H1 (cell line): ENCODE data around the gene FGF12. TPM values are rescaled to one million over a fixed set of nuclear protein-coding genes. Genes with fewer than 3 reads are reported as not detected.

ENCODE experiments used
- CTCF ChIA-PET: fragments of 300-600 bp; sonication (Branson Sonifier 250); formaldehyde crosslinking; loops from one replicate; lab custom pipeline; 2021; ENCODE audit not compliant: partially characterized antibody; lab: Charles Lee
- POLR2A ChIA-PET: fragments of 300-600 bp; sonication (Branson Sonifier 250); formaldehyde crosslinking; loops from one replicate; lab custom pipeline; 2021; ENCODE audit warnings: inconsistent platforms; ENCODE audit not compliant: partially characterized antibody; lab: Charles Lee
- DNase-seq, 2 experiments: peaks; one replicate each; pipeline versions ENCODE4 v3.0.0 to v3.0.0-alpha.2; 2010 to 2022; ENCODE audit warnings: low spot score in 2 of 2, low read depth in 1 of 2, mixed read lengths in 1 of 2
- FAIRE-seq: peaks from 2 replicates; lab custom pipeline; 2011; peaks lifted over from hg19 to GRCh38; lab: Jason Lieb, UNC
- H2AFZ ChIP-seq: 2 replicates; pipeline ENCODE4 v1.8.1; 2012; ENCODE audit warnings: low read length, inconsistent platforms
- H2AK5ac ChIP-seq: 2 replicates; pipeline ENCODE4 v1.6.1; 2013; ENCODE audit warnings: low read depth, low read length
- H2BK120ac ChIP-seq: replicated peaks from 2 replicates; pipeline ENCODE3; 2013; ENCODE audit warnings: low read depth, low read length, inconsistent platforms
- H2BK12ac ChIP-seq: 2 replicates; pipeline ENCODE4 v1.6.1; 2013; ENCODE audit warnings: low read depth, low read length
- H2BK15ac ChIP-seq: 2 replicates; pipeline ENCODE4 v1.6.1; 2013; ENCODE audit warnings: low read length
- H2BK20ac ChIP-seq: 2 replicates; pipeline ENCODE4 v1.6.1; 2013; ENCODE audit warnings: low read length
- H2BK5ac ChIP-seq: 2 replicates; pipeline ENCODE4 v1.6.1; 2013; ENCODE audit warnings: low read depth, low read length
- H3K14ac ChIP-seq: 2 replicates; pipeline ENCODE4 v1.6.1; 2013; ENCODE audit warnings: inconsistent platforms; ENCODE audit not compliant: insufficient read length
- H3K18ac ChIP-seq: 2 replicates; pipeline ENCODE4 v1.6.1; 2013; ENCODE audit warnings: low read length; ENCODE audit errors: extremely low read depth
- H3K23ac ChIP-seq: 2 replicates; pipeline ENCODE4 v1.6.1; 2013; ENCODE audit warnings: inconsistent platforms; ENCODE audit not compliant: insufficient read length
- H3K23me2 ChIP-seq: 2 replicates; pipeline ENCODE4 v1.6.1; 2013; ENCODE audit warnings: low read depth, low read length
- H3K27ac ChIP-seq: 2 replicates; pipeline ENCODE4 v1.6.1; 2011; ENCODE audit warnings: low read depth, low read length, inconsistent platforms
- H3K27me3 ChIP-seq, 4 experiments: replicated peaks in 1 of 4; 1 replicate in 1 of 4; 2 replicates in 3 of 4; pipeline versions ENCODE4 v1.6.1 to v1.8.1; 2011 to 2013; ENCODE audit warnings: low read length in 3 of 4, mild to moderate bottlenecking in 3 of 4, inconsistent platforms in 2 of 4, mixed read lengths in 2 of 4, moderate library complexity in 1 of 4; ENCODE audit not compliant: control insufficient read depth in 3 of 4, insufficient read depth in 3 of 4; ENCODE audit errors: extremely low read depth in 1 of 4
- H3K36me3 ChIP-seq, 4 experiments: 2 replicates each; pipeline versions ENCODE4 v1.6.1 to v1.8.1; 2011 to 2013; ENCODE audit warnings: mild to moderate bottlenecking in 4 of 4, low read length in 3 of 4, moderate library complexity in 2 of 4, control low read depth in 1 of 4, inconsistent platforms in 1 of 4; ENCODE audit not compliant: insufficient read depth in 4 of 4, control insufficient read depth in 2 of 4
- H3K4ac ChIP-seq: replicated peaks from 2 replicates; pipeline ENCODE3; 2013; ENCODE audit warnings: low read length, low read depth, mixed read lengths, inconsistent platforms; ENCODE audit not compliant: insufficient read length
- H3K4me1 ChIP-seq, 4 experiments: replicated peaks in 1 of 4; 1 replicate in 1 of 4; 2 replicates in 3 of 4; pipeline versions ENCODE4 v1.6.1 to v1.8.1; 2011 to 2013; ENCODE audit warnings: low read length in 3 of 4, inconsistent platforms in 2 of 4, mixed read lengths in 1 of 4; ENCODE audit not compliant: insufficient read depth in 4 of 4, control insufficient read depth in 3 of 4
- H3K4me2 ChIP-seq, 2 experiments: 2 replicates each; pipeline versions ENCODE4 v1.6.1 to v1.8.1; 2011 to 2013; ENCODE audit warnings: low read depth in 2 of 2, low read length in 2 of 2, control low read depth in 1 of 2, inconsistent platforms in 1 of 2, mild to moderate bottlenecking in 1 of 2; ENCODE audit not compliant: insufficient read depth in 1 of 2
- H3K4me3 ChIP-seq, 4 experiments: fragments of 200-600, 300-600 bp in 1 of 4; sonication (generic), shearing (Covaris generic), sonication (Bioruptor Twin) in 1 of 4; 2 replicates each; pipeline versions ENCODE4 v1.5.1 to v1.8.1; 2011 to 2016; ENCODE audit warnings: low read length in 4 of 4, low read depth in 3 of 4, control low read depth in 2 of 4, inconsistent platforms in 2 of 4, mild to moderate bottlenecking in 2 of 4, mixed read lengths in 1 of 4, moderate library complexity in 1 of 4; ENCODE audit not compliant: insufficient read depth in 2 of 4; ENCODE audit errors: extremely low read depth in 1 of 4
- H3K56ac ChIP-seq: replicated peaks from 2 replicates; pipeline ENCODE3; 2013; ENCODE audit warnings: low read depth, mild to moderate bottlenecking, mixed read lengths, low read length, inconsistent platforms; ENCODE audit not compliant: insufficient read length
- H3K79me1 ChIP-seq: 2 replicates; pipeline ENCODE4 v1.6.1; 2013; ENCODE audit warnings: low read depth, low read length, control low read depth
- H3K79me2 ChIP-seq, 2 experiments: 2 replicates each; pipeline versions ENCODE4 v1.6.1 to v1.8.1; 2012 to 2013; ENCODE audit warnings: low read length in 2 of 2, mild to moderate bottlenecking in 2 of 2, inconsistent platforms in 1 of 2; ENCODE audit not compliant: insufficient read depth in 2 of 2, control insufficient read depth in 1 of 2
- H3K9ac ChIP-seq, 4 experiments: replicated peaks in 1 of 4; 1 replicate in 1 of 4; 2 replicates in 3 of 4; pipeline versions ENCODE4 v1.6.1 to v1.8.1; 2011 to 2013; ENCODE audit warnings: low read depth in 3 of 4, low read length in 3 of 4, control low read depth in 2 of 4, mild to moderate bottlenecking in 2 of 4, moderate library complexity in 2 of 4, inconsistent platforms in 1 of 4; ENCODE audit errors: extremely low read depth in 1 of 4
- H3K9me3 ChIP-seq, 2 experiments: 2 replicates each; pipeline versions ENCODE4 v1.6.1 to v1.8.1; 2012 to 2013; ENCODE audit warnings: mild to moderate bottlenecking in 2 of 2, moderate library complexity in 2 of 2, control low read depth in 1 of 2, inconsistent platforms in 1 of 2, low read depth in 1 of 2, low read length in 1 of 2, mixed read lengths in 1 of 2; ENCODE audit not compliant: insufficient read depth in 2 of 2
- H4K20me1 ChIP-seq, 2 experiments: replicated peaks in 1 of 2; 2 replicates each; pipeline versions ENCODE3 to v1.8.1; 2011 to 2013; ENCODE audit warnings: inconsistent platforms in 2 of 2, low read length in 2 of 2, mild to moderate bottlenecking in 1 of 2; ENCODE audit not compliant: insufficient read depth in 2 of 2, control insufficient read depth in 1 of 2
- H4K5ac ChIP-seq: 2 replicates; pipeline ENCODE4 v1.6.1; 2013; ENCODE audit warnings: low read length, low read depth, mixed read lengths, inconsistent platforms; ENCODE audit not compliant: insufficient read length
- H4K8ac ChIP-seq: 2 replicates; pipeline ENCODE4 v1.8.0; 2013; ENCODE audit warnings: mild to moderate bottlenecking, moderate library complexity, low read length, inconsistent platforms; ENCODE audit not compliant: insufficient read depth; ENCODE audit errors: extremely low read depth
- H4K91ac ChIP-seq: replicated peaks from 2 replicates; pipeline ENCODE3; 2013; ENCODE audit warnings: low read length, mixed read lengths, inconsistent platforms; ENCODE audit not compliant: insufficient read length
- BACH1 ChIP-seq: IDR thresholded peaks from 2 replicates; pipeline ENCODE4 v1.6.1; 2012; ENCODE audit warnings: low read length, improper control_type of control experiment
- CHD2 ChIP-seq: IDR thresholded peaks from 2 replicates; pipeline ENCODE4 v1.6.1; 2012; ENCODE audit warnings: low read length, improper control_type of control experiment
- EGR1 ChIP-seq: IDR thresholded peaks from 2 replicates; pipeline ENCODE4 v1.6.1; 2011; ENCODE audit warnings: low read depth, low read length, borderline replicate concordance
- HDAC2 ChIP-seq, 2 experiments: fragments of 300-600 bp in 1 of 2; sonication (generic) in 1 of 2; IDR thresholded peaks; 2 replicates each; pipeline ENCODE4 v1.6.1; 2011 to 2012; ENCODE audit warnings: low read depth in 2 of 2, low read length in 2 of 2, mild to moderate bottlenecking in 2 of 2, moderate library complexity in 2 of 2, borderline replicate concordance in 1 of 2, inconsistent platforms in 1 of 2
- KDM4A ChIP-seq: IDR thresholded peaks from one replicate; pipeline ENCODE4 v1.7.1; 2012; ENCODE audit warnings: low read depth, mild to moderate bottlenecking, moderate library complexity, low read length, inconsistent platforms; ENCODE audit not compliant: severe bottlenecking
- PHF8 ChIP-seq: fragments of 200-600 bp; sonication (generic); conservative IDR thresholded peaks from 2 replicates; pipeline ENCODE4 v1.7.1; 2012; ENCODE audit warnings: low read depth, mild to moderate bottlenecking, inconsistent platforms, low read length, moderate library complexity
- RAD21 ChIP-seq, 2 experiments: IDR thresholded peaks in 1 of 2; conservative IDR thresholded peaks in 1 of 2; 2 replicates each; pipeline ENCODE4 v1.6.1; 2011; ENCODE audit warnings: low read depth in 2 of 2, low read length in 2 of 2, improper control_type of control experiment in 1 of 2, inconsistent platforms in 1 of 2, mild to moderate bottlenecking in 1 of 2, moderate library complexity in 1 of 2
- SAP30 ChIP-seq: fragments of 300-600 bp; sonication (generic); IDR thresholded peaks from 2 replicates; pipeline ENCODE4 v1.7.1; 2012; ENCODE audit warnings: low read length, moderate library complexity, mild to moderate bottlenecking, inconsistent platforms; ENCODE audit not compliant: insufficient read depth, insufficient replicate concordance
- SUZ12 ChIP-seq: fragments of 200-600 bp; sonication (generic); IDR thresholded peaks from 2 replicates; pipeline ENCODE4 v1.6.1; 2012; ENCODE audit warnings: mild to moderate bottlenecking, inconsistent platforms, low read length, moderate library complexity, mixed read lengths
- WGBS, 2 experiments: shearing (Covaris generic) in 1 of 2; methylation state at CpG; one replicate each; pipeline versions ENCODE4 v1.1.6 to v1.1.7; 2013 to 2015; ENCODE audit warnings: low lambda C conversion rate in 2 of 2, mixed read lengths in 2 of 2, inconsistent platforms in 1 of 2, low coverage in 1 of 2, missing lambda C conversion rate in 1 of 2; ENCODE audit not compliant: insufficient replicate concordance in 2 of 2, insufficient coverage in 1 of 2, insufficient read length in 1 of 2; ENCODE audit errors: extremely low coverage in 1 of 2, missing lambda C conversion rate in 1 of 2; 5-methylcytosine and 5-hydroxymethylcytosine counted together
- polyA plus RNA-seq, 7 experiments: library from polyadenylated mRNA; depleted of rRNA in 3 of 7; stranded (reverse) in 5 of 7; unstranded in 2 of 7; fragments of >200 nt in 5 of 7; fragments of 200-250 nt in 2 of 7; gene quantifications; 1 replicate in 5 of 7; 2 replicates in 1 of 7; 4 replicates in 1 of 7; pipeline versions ENCODE4 v1.2.1 to v1.2.3, GENCODE V29; 2011 to 2013; ENCODE audit warnings: missing spikeins in 2 of 7, mixed read lengths in 2 of 7
- total RNA-seq: library from RNA; stranded (reverse); fragmentation: NEBNext Ultra II Directional; extraction: Animal tissue kit (Norgen Biotek cat#: 25700); gene quantifications from 2 replicates; pipeline ENCODE4 v1.2.1, GENCODE V29; 2021
- TF ChIP-seq, protein P1 (sequence below): IDR thresholded peaks from 2 replicates; pipeline ENCODE4 v1.6.1; 2011; ENCODE audit warnings: low read length, improper control_type of control experiment

The FGF12 gene
- total and polyA plus RNA-seq, 2 of the 8 experiments (the other 6 are each of a cell fraction or from before 2014, with no cell fraction given), result 4.1 to 16.6 TPM

DNA sequence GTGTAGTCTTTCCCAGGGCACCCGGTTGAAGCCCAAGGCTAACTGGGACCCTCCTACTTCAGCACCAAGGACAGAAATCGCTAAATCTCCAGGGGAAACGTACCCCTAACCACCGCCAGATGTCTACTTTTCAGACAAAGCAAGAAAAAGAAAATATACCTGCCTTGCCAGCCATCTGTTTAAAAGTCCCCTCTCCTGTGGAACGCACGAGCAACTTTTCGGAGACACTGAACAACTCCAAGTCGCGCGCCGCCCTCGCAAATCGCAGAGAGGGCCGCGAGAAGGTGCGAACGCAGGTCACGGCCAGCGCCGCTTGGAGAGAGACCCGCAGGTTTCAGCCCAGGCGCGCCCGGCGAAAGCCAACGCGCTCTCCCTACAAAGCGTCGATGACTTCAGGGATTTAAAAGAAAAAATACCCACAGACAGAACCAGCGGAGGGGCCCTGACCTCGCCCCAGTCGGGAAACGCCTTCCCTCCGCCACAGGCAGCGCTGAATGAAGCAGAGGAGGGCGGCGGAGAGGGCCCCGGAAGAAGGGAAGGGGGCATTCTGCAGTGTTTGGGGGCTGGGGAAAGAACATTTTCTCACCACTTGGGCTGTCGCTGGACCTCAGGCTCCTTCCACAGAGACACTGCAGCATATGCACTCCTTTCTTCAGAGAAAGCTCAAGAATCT lies 213.1 kb downstream of the FGF12 start:
- WGBS, 2 experiments, result 3% methylated on average over 39 of the region's 39 CpGs; no CpG with 5 or more reads in 1 of the 2 experiments
- ChIA-PET POLR2A (no interaction called here), CTCF (interaction anchor here (0.7 to 1.4 kb wide), 2 partner anchors 8 to 47 kb away, joined by 3 to 6 read pairs; no protein-coding TSS in a partner anchor)
- Histone ChIP-seq H3K4me2 (peak overlapping the region; percentile 70 to 92), H3K9me3 (0 out of 4 replicates have a peak, but pooled peaks cover 0 to 3% of the 10 kb centered on the region in 2 experiments), H3K27me3 (peaks cover 0 to 6% (median 1%) of the 10 kb centered on the region in 4 experiments; a peak in 2 of 7 replicates), H4K5ac (no peak overlapping the region), H4K8ac (no peak overlapping the region), H4K20me1 (no peaks in the 10 kb centered on the region), H3K79me2 (no peaks in the 10 kb centered on the region), H2AFZ (peak overlapping the region; percentile 85; the same call in 1 of the 2 replicates), H3K4me3 (peak overlapping the region; percentile 68 to 84 (median 70)), H3K79me1 (no peaks in the 10 kb centered on the region), H2BK12ac (no peak overlapping the region), H3K27ac (no peak overlapping the region), H2AK5ac (no peak overlapping the region), H3K56ac (no peak overlapping the region), H3K36me3 (no peaks in the 10 kb centered on the region), H2BK5ac (no peak overlapping the region), H3K4ac (no peak overlapping the region), H3K23me2 (peaks cover 12% of the 10 kb centered on the region), H3K18ac (no peak overlapping the region), H4K91ac (no peak overlapping the region), H3K4me1 (peaks cover 0 to 6% (median 3%) of the 10 kb centered on the region in 4 experiments; a peak in 4 of 7 replicates), H3K23ac (no peak overlapping the region), H2BK120ac (no peak overlapping the region), H2BK20ac (no peak overlapping the region), H3K14ac (no peak overlapping the region), H3K9ac (no peak overlapping the region), H2BK15ac (no peak overlapping the region)
- FAIRE-seq (peak; percentile 84), DNase-seq (peak in 1 of 2 experiments; percentile 77)
- TF ChIP-seq SAP30 (peak; percentile 73), EGR1 (no peak), SUZ12 (0 out of 2 replicates have a peak, but pooled peaks have one; percentile 47), CHD2 (no peak), RAD21 (IDR thresholded peaks at IDR 0.05 in 1 of 2, conservative IDR thresholded peaks at IDR 0.05 in 1 of 2; ENCODE audit: low read depth in 2 of 2, low read length in 2 of 2) (0 out of 4 replicates have a peak, but pooled peaks of 1 of the 2 experiments have one; percentile 7), HDAC2 (IDR thresholded peaks at IDR 0.05; ENCODE audit: borderline replicate concordance in 1 of 2, low read depth in 2 of 2, low read length in 2 of 2) (peak; percentile 51 to 81; a peak in 2 of 4 replicates), PHF8 (no peak), BACH1 (no peak), KDM4A (peak; percentile 47)
- TF ChIP-seq, protein P1, sequence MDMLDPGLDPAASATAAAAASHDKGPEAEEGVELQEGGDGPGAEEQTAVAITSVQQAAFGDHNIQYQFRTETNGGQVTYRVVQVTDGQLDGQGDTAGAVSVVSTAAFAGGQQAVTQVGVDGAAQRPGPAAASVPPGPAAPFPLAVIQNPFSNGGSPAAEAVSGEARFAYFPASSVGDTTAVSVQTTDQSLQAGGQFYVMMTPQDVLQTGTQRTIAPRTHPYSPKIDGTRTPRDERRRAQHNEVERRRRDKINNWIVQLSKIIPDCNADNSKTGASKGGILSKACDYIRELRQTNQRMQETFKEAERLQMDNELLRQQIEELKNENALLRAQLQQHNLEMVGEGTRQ, result no peak
